ENCODE data around the gene RPL10.

Gene RPL10

GRCh38 chrX:154430916-154431315 lies 32.7 kb downstream of the RPL10 start:
- DNase-seq (ENCODE audit: low spot score) = no peak

- DNase-seq (ENCODE audit: low spot score) = no peak
Measured at GRCh38 chrX:154431341-154431740, 33.2 kb downstream of the RPL10 start.

- no peak for DNase-seq (ENCODE audit: low spot score)
Measured at GRCh38 chrX:154432210-154432609, 34.0 kb downstream of the RPL10 start.

GRCh38 chrX:154433605-154434004 lies 35.4 kb downstream of the RPL10 start:
- DNase-seq (ENCODE audit: low spot score) = no peak

GRCh38 chrX:154434394-154435168 lies 36.4 kb downstream of the RPL10 start:
- no peak for DNase-seq (ENCODE audit: low spot score)

GRCh38 chrX:154435171-154435733 lies 37.1 kb downstream of the RPL10 start:
- DNase-seq (ENCODE audit: low spot score) = no peak

GRCh38 chrX:154436374-154436982 lies 38.3 kb downstream of the RPL10 start:
- DNase-seq (ENCODE audit: low spot score) = peak; percentile 90

- peak; percentile 76 for DNase-seq (ENCODE audit: low spot score)
Measured at GRCh38 chrX:154436983-154437752, 39.0 kb downstream of the RPL10 start, which contains the start of gene GDI1. GDI1 (plus strand) TSS chrX:154437154; CDS start chrX:154437255, 101 bp downstream.

GRCh38 chrX:154437971-154438893 lies 40.1 kb downstream of the RPL10 start:
- no peak for DNase-seq (ENCODE audit: low spot score)

GRCh38 chrX:154439841-154440240 lies 41.7 kb downstream of the RPL10 start:
- no peak for DNase-seq (ENCODE audit: low spot score)

- DNase-seq (ENCODE audit: low spot score) = no peak
Measured at GRCh38 chrX:154440623-154441357, 42.6 kb downstream of the RPL10 start.

- DNase-seq (ENCODE audit: low spot score) = no peak
Measured at GRCh38 chrX:154441564-154441963, 43.4 kb downstream of the RPL10 start.

- DNase-seq (ENCODE audit: low spot score) = no peak
Measured at GRCh38 chrX:154441984-154442707, 44.0 kb downstream of the RPL10 start.

- DNase-seq (ENCODE audit: low spot score) = peak; percentile 20
Measured at GRCh38 chrX:154443479-154443910, 45.3 kb downstream of the RPL10 start.

GRCh38 chrX:154443992-154444754 lies 46.0 kb downstream of the RPL10 start, which contains the start of gene FAM50A:
FAM50A (plus strand) TSS chrX:154444141; CDS start chrX:154444236, 95 bp downstream.
- peak; percentile 91 for DNase-seq (ENCODE audit: low spot score)

GRCh38 chrX:154444755-154445246 lies 46.6 kb downstream of the RPL10 start:
- DNase-seq (ENCODE audit: low spot score) = no peak

GRCh38 chrX:154445776-154446175 lies 47.6 kb downstream of the RPL10 start:
- no peak for DNase-seq (ENCODE audit: low spot score)

- DNase-seq (ENCODE audit: low spot score) = no peak
Measured at GRCh38 chrX:154446430-154446829, 48.3 kb downstream of the RPL10 start.

GRCh38 chrX:154448484-154448883 lies 50.3 kb downstream of the RPL10 start:
- DNase-seq (ENCODE audit: low spot score) = no peak

All from D341Med (cell line).